Immature natural killer cell (primary cell): ENCODE measurements around the gene ZNF692. TPM values are rescaled to one million over a fixed set of nuclear protein-coding genes. Genes with fewer than 3 reads are reported as not detected.
A peak's percentile ranks its signal among the peaks of the same experiment; 100 is the strongest.

Experiments
- DNase-seq, 3 donors: peaks; one replicate each; pipeline ENCODE4 v3.0.0; 2022; ENCODE audit warnings: mixed read lengths in 1 of 3
- H3K27ac Mint-ChIP-seq, 6 donors: one replicate each; pipeline ENCODE4 v1.8.0; 2020; ENCODE audit warnings: mixed read lengths in 6 of 6, mild to moderate bottlenecking in 5 of 6, inconsistent platforms in 4 of 6, moderate library complexity in 3 of 6
- H3K27me3 Mint-ChIP-seq, 3 donors: one replicate each; pipeline ENCODE4 v1.8.0; 2020 to 2021; ENCODE audit warnings: low read depth in 3 of 3, mild to moderate bottlenecking in 3 of 3, mixed read lengths in 3 of 3, moderate library complexity in 3 of 3, inconsistent platforms in 1 of 3
- H3K36me3 Mint-ChIP-seq, 3 donors: one replicate each; pipeline ENCODE4 v1.8.0; 2020; ENCODE audit warnings: mixed read lengths in 3 of 3, inconsistent platforms in 2 of 3, mild to moderate bottlenecking in 2 of 3
- H3K4me1 Mint-ChIP-seq, 2 donors: one replicate each; pipeline ENCODE4 v1.8.0; 2020; ENCODE audit warnings: inconsistent platforms in 2 of 2, mild to moderate bottlenecking in 2 of 2, mixed read lengths in 2 of 2, moderate library complexity in 1 of 2
- H3K4me3 Mint-ChIP-seq, 5 donors: one replicate each; pipeline ENCODE4 v1.8.0; 2020; ENCODE audit warnings: mild to moderate bottlenecking in 5 of 5, mixed read lengths in 5 of 5, inconsistent platforms in 3 of 5, moderate library complexity in 3 of 5
- H3K9me3 Mint-ChIP-seq, 6 donors: one replicate each; pipeline ENCODE4 v1.8.0; 2020; ENCODE audit warnings: mild to moderate bottlenecking in 6 of 6, mixed read lengths in 6 of 6, inconsistent platforms in 4 of 6, moderate library complexity in 3 of 6
- polyA plus RNA-seq, 3 donors: library from polyadenylated mRNA; unstranded; fragments of 300-500 nt; fragmentation: Illumina TruSeq; gene quantifications; one replicate each; pipeline ENCODE4 v1.2.3, GENCODE V29; 2021

ZNF692 gene
- polyA plus RNA-seq, 3 donors from 2014 or later, result 5.5 to 11.0 (median 7.7) TPM

GRCh38 chr1:248850124-248850523 lies 8.8 kb downstream of the ZNF692 start:
- peaks cover 10 to 31% (median 12%) of the 10 kb centered on the region in 3 donors for H3K36me3 Mint-ChIP-seq
- no peak for DNase-seq
- peak overlapping the region in 3 of 6 donors; percentile 19 to 55 (median 50) for H3K27ac Mint-ChIP-seq
- no peak overlapping the region for H3K4me3 Mint-ChIP-seq
- no peaks in the 10 kb centered on the region for H3K9me3 Mint-ChIP-seq
- peaks cover 0 to 6% (median 2%) of the 10 kb centered on the region in 3 donors for H3K27me3 Mint-ChIP-seq
- peaks cover 0 to 2% of the 10 kb centered on the region in 2 donors for H3K4me1 Mint-ChIP-seq

GRCh38 chr1:248849637-248850036 lies 9.2 kb downstream of the ZNF692 start:
- peaks cover 0 to 2% of the 10 kb centered on the region in 2 donors for H3K4me1 Mint-ChIP-seq
- H3K27ac Mint-ChIP-seq, result peak overlapping the region in 3 of 6 donors; percentile 19 to 55 (median 50)
- no peak for DNase-seq
- peaks cover 0 to 6% (median 0%) of the 10 kb centered on the region in 3 donors for H3K27me3 Mint-ChIP-seq
- H3K9me3 Mint-ChIP-seq, result no peaks in the 10 kb centered on the region
- H3K36me3 Mint-ChIP-seq, result peaks cover 10 to 31% (median 12%) of the 10 kb centered on the region in 3 donors
- H3K4me3 Mint-ChIP-seq, result no peak overlapping the region

GRCh38 chr1:248849152-248849551 lies 9.7 kb downstream of the ZNF692 start:
- peaks cover 0 to 2% of the 10 kb centered on the region in 2 donors for H3K4me1 Mint-ChIP-seq
- H3K27me3 Mint-ChIP-seq, result peaks cover 0 to 6% (median 0%) of the 10 kb centered on the region in 3 donors
- H3K36me3 Mint-ChIP-seq, result peaks cover 10 to 31% (median 12%) of the 10 kb centered on the region in 3 donors
- H3K9me3 Mint-ChIP-seq, result no peaks in the 10 kb centered on the region
- H3K27ac Mint-ChIP-seq, result peak overlapping the region in 4 of 6 donors; percentile 11 to 75 (median 32)
- no peak overlapping the region for H3K4me3 Mint-ChIP-seq
- no peak for DNase-seq

GRCh38 chr1:248848602-248849001 lies 10.3 kb downstream of the ZNF692 start:
- Mint-ChIP-seq H3K27me3 (peaks cover 0 to 6% (median 0%) of the 10 kb centered on the region in 3 donors), H3K4me1 (peaks cover 0 to 2% of the 10 kb centered on the region in 2 donors), H3K36me3 (peaks cover 10 to 33% (median 12%) of the 10 kb centered on the region in 3 donors), H3K27ac (peak overlapping the region in 4 of 6 donors; percentile 11 to 75 (median 32)), H3K4me3 (no peak overlapping the region), H3K9me3 (no peaks in the 10 kb centered on the region)
- DNase-seq, result no peak

GRCh38 chr1:248847956-248848561 lies 10.8 kb downstream of the ZNF692 start:
- Mint-ChIP-seq H3K27me3 (peaks cover 0 to 6% (median 0%) of the 10 kb centered on the region in 3 donors), H3K9me3 (no peaks in the 10 kb centered on the region), H3K4me3 (no peak overlapping the region), H3K4me1 (peaks cover 0 to 2% of the 10 kb centered on the region in 2 donors), H3K27ac (no peak overlapping the region), H3K36me3 (peaks cover 10 to 33% (median 12%) of the 10 kb centered on the region in 3 donors)
- DNase-seq, result no peak

- Mint-ChIP-seq H3K27ac (no peak overlapping the region), H3K4me3 (no peak overlapping the region), H3K4me1 (peaks cover 2% of the 10 kb centered on the region in 2 donors), H3K9me3 (no peaks in the 10 kb centered on the region), H3K36me3 (peaks cover 10 to 33% (median 12%) of the 10 kb centered on the region in 3 donors), H3K27me3 (peaks cover 0 to 6% (median 0%) of the 10 kb centered on the region in 3 donors)
- no peak for DNase-seq
These were observed 11.5 kb downstream of the ZNF692 start for GRCh38 chr1:248847181-248847955.

GRCh38 chr1:248844526-248844925 lies 14.4 kb downstream of the ZNF692 start:
- H3K4me3 Mint-ChIP-seq, result no peak overlapping the region
- DNase-seq, result no peak
- peaks cover 0 to 5% (median 1%) of the 10 kb centered on the region in 3 donors for H3K27me3 Mint-ChIP-seq
- H3K4me1 Mint-ChIP-seq, result peaks cover 20 to 23% of the 10 kb centered on the region in 2 donors
- H3K27ac Mint-ChIP-seq, result no peak overlapping the region
- peaks cover 8 to 27% (median 10%) of the 10 kb centered on the region in 3 donors for H3K36me3 Mint-ChIP-seq
- no peaks in the 10 kb centered on the region for H3K9me3 Mint-ChIP-seq

- Mint-ChIP-seq H3K4me3 (no peak overlapping the region), H3K27ac (no peak overlapping the region), H3K27me3 (peaks cover 1 to 8% (median 3%) of the 10 kb centered on the region in 3 donors), H3K4me1 (peaks cover 25 to 32% of the 10 kb centered on the region in 2 donors), H3K9me3 (no peaks in the 10 kb centered on the region), H3K36me3 (peaks cover 4 to 22% (median 6%) of the 10 kb centered on the region in 3 donors)
- DNase-seq, result no peak
These were observed 15.2 kb downstream of the ZNF692 start for GRCh38 chr1:248843687-248844086.

GRCh38 chr1:248842781-248843331 lies 16.0 kb downstream of the ZNF692 start:
- H3K4me3 Mint-ChIP-seq, result no peak overlapping the region
- H3K36me3 Mint-ChIP-seq, result peaks cover 3 to 20% (median 6%) of the 10 kb centered on the region in 3 donors
- H3K9me3 Mint-ChIP-seq, result no peaks in the 10 kb centered on the region
- H3K4me1 Mint-ChIP-seq, result peaks cover 25 to 33% of the 10 kb centered on the region in 2 donors
- DNase-seq, result no peak
- H3K27ac Mint-ChIP-seq, result no peak overlapping the region
- peaks cover 4 to 14% (median 8%) of the 10 kb centered on the region in 3 donors for H3K27me3 Mint-ChIP-seq

GRCh38 chr1:248841702-248842395 lies 17.0 kb downstream of the ZNF692 start:
- Mint-ChIP-seq H3K4me3 (peak overlapping the region in 1 of 5 donors; percentile 15), H3K9me3 (no peaks in the 10 kb centered on the region), H3K27ac (peak overlapping the region in 3 of 6 donors; percentile 28 to 62 (median 29)), H3K27me3 (peaks cover 4 to 14% (median 8%) of the 10 kb centered on the region in 3 donors), H3K36me3 (peaks cover 2 to 18% (median 6%) of the 10 kb centered on the region in 3 donors), H3K4me1 (peaks cover 25 to 33% of the 10 kb centered on the region in 2 donors)
- peak; percentile 37 to 56 (median 48) for DNase-seq

GRCh38 chr1:248840946-248841345 lies 17.9 kb downstream of the ZNF692 start:
- no peak for DNase-seq
- H3K36me3 Mint-ChIP-seq, result peaks cover 0 to 11% (median 6%) of the 10 kb centered on the region in 3 donors

GRCh38 chr1:248839168-248839555 lies 19.7 kb downstream of the ZNF692 start:
- Mint-ChIP-seq H3K27ac (peak overlapping the region in 4 of 6 donors; percentile 96 to 100 (median 99)), H3K4me3 (peak overlapping the region in 1 of 5 donors; percentile 95), H3K4me1 (peaks cover 25 to 33% of the 10 kb centered on the region in 2 donors), H3K27me3 (peaks cover 4 to 13% (median 8%) of the 10 kb centered on the region in 3 donors), H3K9me3 (no peaks in the 10 kb centered on the region), H3K36me3 (peaks cover 0 to 2% (median 0%) of the 10 kb centered on the region in 3 donors)
- no peak for DNase-seq

More at GRCh38 chr1:248840946-248841345, 17.9 kb downstream of the ZNF692 start:
- Mint-ChIP-seq H3K27me3 (peaks cover 4 to 13% (median 8%) of the 10 kb centered on the region in 3 donors), H3K4me1 (peaks cover 25 to 33% of the 10 kb centered on the region in 2 donors), H3K4me3 (peak overlapping the region in 3 of 5 donors; percentile 7 to 33 (median 17)), H3K9me3 (no peaks in the 10 kb centered on the region), H3K27ac (peak overlapping the region in 3 of 6 donors; percentile 2 to 70 (median 16))
